SKM-1 treated with dmso at 0.1 percent for 144 hours (cell line): ENCODE data around the gene ZCCHC8.
"Not testable (repeated sequence)": the region's sequence is repeated elsewhere in the genome, so short reads cannot be mapped to it uniquely, and the experiment has no call there.

ENCODE experiments used
- DNase-seq: peaks from one replicate; lab custom pipeline; 2025; ENCODE audit not compliant: unreplicated experiment; lab: John Stamatoyannopoulos, UW

The ZCCHC8 gene

GRCh38 chr12:122473543-122474323, 27.0 kb downstream of the ZCCHC8 start:
- no peak for DNase-seq

GRCh38 chr12:122471324-122472226, 29.2 kb downstream of the ZCCHC8 start:
- DNase-seq = peak; percentile 5

GRCh38 chr12:122470576-122470975, 30.2 kb downstream of the ZCCHC8 start:
- DNase-seq = not testable (repeated sequence)

- not testable (repeated sequence) for DNase-seq
Observed at GRCh38 chr12:122469856-122470255, 30.9 kb downstream of the ZCCHC8 start.

GRCh38 chr12:122467983-122468382, 32.7 kb downstream of the ZCCHC8 start:
- no peak for DNase-seq

GRCh38 chr12:122464317-122465042, 36.3 kb downstream of the ZCCHC8 start:
- DNase-seq = not testable (repeated sequence)

- no peak for DNase-seq
Observed at GRCh38 chr12:122460641-122461040, 40.1 kb downstream of the ZCCHC8 start.

- DNase-seq = no peak
Observed at GRCh38 chr12:122460061-122460460, 40.7 kb downstream of the ZCCHC8 start.

- no peak for DNase-seq
Observed at GRCh38 chr12:122459211-122459610, 41.5 kb downstream of the ZCCHC8 start.

- DNase-seq = no peak
Observed at GRCh38 chr12:122458105-122459035, 42.4 kb downstream of the ZCCHC8 start.

- no peak for DNase-seq
Observed at GRCh38 chr12:122457627-122458026, 43.1 kb downstream of the ZCCHC8 start.

- no peak for DNase-seq
Observed at GRCh38 chr12:122454739-122455138, 46.0 kb downstream of the ZCCHC8 start.

- no peak for DNase-seq
Observed at GRCh38 chr12:122454250-122454721, 46.4 kb downstream of the ZCCHC8 start.

GRCh38 chr12:122452701-122453285, 47.9 kb downstream of the ZCCHC8 start:
- no peak for DNase-seq

GRCh38 chr12:122449317-122449716, 51.4 kb downstream of the ZCCHC8 start:
- peak; percentile 10 for DNase-seq

- DNase-seq = not testable (repeated sequence)
Observed at GRCh38 chr12:122447825-122448224, 52.9 kb downstream of the ZCCHC8 start.

GRCh38 chr12:122446390-122446789, 54.3 kb downstream of the ZCCHC8 start:
- DNase-seq = not testable (repeated sequence)

GRCh38 chr12:122444071-122444470, 56.7 kb downstream of the ZCCHC8 start:
- not testable (repeated sequence) for DNase-seq

- DNase-seq = not testable (repeated sequence)
Observed at GRCh38 chr12:122438822-122439221, 61.9 kb downstream of the ZCCHC8 start.
